ENCODE measurements around the gene MPPE1.

The MPPE1 gene

DNA sequence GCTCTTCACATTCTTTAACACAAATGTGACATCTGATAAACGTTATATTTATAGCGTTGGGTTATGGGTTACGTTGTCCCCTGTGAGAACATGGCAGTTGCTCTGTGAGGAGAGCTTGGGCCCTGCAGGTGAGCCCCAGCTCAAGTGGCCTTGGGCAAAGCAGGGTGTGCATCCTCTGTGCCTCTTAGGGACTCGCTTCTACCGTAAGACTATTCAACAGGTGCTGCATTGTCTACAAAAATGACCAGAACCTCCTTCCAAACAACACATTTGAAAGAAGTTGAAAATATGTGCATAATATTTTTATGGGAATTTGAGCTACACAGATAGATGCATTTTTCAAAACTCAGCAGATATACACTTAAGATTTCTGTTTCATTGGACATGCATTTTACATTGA, 73.3 kb downstream of the MPPE1 start:
- ATAC-seq: no peak
- H3K4me3 Mint-ChIP-seq: no peak overlapping the region
- H3K27ac Mint-ChIP-seq: no peak overlapping the region

More for the DNA sequence above, 73.3 kb downstream of the MPPE1 start:
- Mint-ChIP-seq H3K36me3 (no peaks in the 10 kb centered on the region), H3K4me1 (no peaks in the 10 kb centered on the region), H3K9me3 (no peaks in the 10 kb centered on the region)
- DNase-seq (ENCODE audit: low spot score in 2 of 2): no peak

Measured in stimulated activated effector memory CD8-positive, alpha-beta T cell treated with anti-CD3 and anti-CD28 coated beads, Interleukin-12 subunit alpha, Interleukin-12 subunit beta, amount 100 ng/mL, for 72 hours (primary cell).